NCI-H2081 (cell line): ENCODE data around the gene FOXE3.
"Not testable (repeated sequence)": the region's sequence is repeated elsewhere in the genome, so short reads cannot be mapped to it uniquely, and the experiment has no call there.

Experiments used
- DNase-seq, 2 experiments: peaks; one replicate each; lab custom pipeline; 2025; lab: John Stamatoyannopoulos, UW

Gene FOXE3

DNA sequence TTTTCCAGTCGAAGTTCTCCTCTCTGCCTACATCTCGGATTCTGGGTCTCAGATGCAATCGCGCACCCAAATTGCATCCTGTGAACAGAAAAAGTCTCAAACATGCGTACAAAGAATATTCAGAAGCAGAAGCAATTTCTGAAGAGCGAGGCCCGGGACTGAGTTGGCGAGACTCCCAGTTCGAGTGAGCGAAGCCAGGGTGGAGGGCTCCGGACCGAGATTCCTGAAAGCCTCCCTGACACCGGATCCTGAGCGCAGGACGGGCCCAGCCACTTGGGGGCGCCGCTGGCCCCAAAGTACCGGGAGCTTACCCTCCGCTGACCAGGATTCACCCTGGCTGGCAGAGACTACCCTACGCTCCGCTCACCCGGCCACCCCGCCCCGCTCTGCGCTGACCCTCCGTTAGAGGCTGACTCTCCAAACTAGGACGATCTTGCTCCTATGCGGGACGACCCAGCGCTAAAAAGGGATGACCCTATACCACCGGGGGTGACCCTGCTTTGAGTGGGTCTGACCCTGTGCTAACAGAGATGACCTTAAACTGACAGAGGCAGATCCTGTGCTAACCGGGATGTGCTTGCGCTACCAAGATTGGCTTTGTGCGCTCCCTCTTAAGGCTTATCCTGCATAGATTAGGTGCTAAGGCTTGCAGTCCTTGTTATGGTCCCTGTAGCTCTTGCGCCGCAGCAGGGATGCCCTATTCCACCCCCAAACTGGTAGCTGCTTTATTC, 33.9 kb downstream of the FOXE3 start:
- no peak for DNase-seq

DNA sequence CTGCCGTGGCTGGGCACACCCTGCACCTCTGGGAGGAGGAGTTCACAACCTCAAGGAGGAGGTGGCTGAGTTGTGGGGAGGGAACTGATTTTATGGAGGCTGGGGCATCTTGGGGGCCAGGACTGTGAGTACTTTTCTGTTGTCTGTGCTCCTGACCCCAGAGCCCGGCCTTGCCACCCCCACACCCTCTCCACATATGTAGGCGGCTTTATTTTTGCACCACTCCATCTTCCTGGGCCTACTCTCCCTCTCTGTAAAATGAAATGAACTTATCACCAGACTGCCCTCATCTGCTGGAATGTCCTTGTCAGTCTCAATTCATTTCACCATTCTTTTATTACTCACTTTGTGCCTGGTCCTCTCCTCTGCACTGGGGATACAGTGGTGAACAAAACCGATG, 34.5 kb downstream of the FOXE3 start:
- DNase-seq, result no peak

DNA sequence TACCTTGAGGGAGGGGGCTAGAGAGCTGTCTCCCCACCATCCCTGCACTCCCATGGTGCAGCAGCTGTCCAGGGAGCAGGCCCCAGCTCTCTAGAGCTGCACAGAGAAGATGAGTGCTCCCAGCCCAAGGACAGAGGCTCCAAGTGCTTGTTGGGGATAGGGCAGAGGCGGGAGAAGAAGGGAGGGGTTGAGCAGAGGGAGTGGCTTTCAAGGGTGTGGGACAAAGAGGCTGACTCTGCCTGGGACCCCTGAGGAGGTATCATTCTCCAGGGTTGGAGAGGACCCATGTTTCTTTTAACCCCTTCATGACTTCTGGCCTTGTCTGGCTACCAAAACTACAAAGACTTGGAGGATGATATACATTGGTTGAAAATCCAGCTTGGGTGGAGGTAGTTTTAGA, 36.3 kb downstream of the FOXE3 start:
- DNase-seq, result no peak

DNA sequence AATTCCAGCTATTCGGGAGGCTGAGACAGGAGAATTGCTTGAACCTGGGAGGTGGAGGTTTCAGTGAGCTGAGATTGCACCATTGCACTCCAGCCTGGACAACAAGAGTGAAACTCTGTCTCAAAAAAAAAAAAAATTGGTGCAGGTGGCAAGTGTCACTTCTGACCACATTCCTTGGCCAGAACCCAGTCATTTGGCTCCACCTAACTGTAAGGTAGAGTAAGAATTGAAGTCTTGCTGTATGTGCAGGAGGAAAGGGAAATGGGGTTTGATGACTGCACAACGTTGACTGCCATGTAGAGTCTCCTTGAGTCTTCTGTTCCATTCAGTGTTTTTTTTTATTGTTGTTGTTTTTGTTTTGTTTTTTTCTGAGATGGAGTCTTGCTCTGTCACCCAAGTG, 37.8 kb downstream of the FOXE3 start:
- not testable (repeated sequence) for DNase-seq

DNA sequence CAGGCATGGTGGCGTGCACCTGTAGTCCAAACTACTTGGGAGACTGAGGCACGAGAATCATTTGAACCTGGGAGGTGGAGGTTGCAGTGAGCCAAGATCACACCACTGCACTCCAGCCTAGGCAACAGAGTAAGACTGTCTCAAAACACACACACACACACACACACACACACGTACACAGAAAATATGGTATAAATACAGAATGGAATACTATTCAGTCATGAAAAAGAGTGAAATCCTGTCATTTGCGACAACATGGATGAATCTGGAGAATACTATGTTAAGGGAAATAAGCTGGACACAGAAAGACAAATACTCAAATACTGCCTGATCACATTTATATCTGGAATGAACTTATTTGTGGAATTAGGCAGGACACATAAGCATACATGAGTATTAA, 40.2 kb downstream of the FOXE3 start:
- DNase-seq, result no peak

DNA sequence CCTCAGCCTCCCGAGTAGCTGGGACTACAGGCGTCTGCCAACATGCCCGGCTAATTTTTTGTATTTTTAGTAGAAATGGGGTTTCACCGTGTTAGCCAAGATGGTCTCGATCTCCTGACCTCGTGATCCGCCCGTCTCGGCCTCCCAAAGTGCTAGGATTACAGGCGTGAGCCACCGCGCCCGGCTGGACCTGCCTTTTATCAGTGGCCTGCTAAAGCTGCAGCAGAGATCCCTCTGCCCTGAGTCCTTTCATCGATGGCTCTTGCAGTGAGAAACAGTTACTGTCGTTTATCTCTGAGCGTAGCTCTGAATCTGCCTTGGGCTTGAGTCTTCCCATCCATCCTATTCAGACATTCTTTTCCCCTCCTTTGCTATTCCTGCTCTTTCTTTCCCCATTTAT, 41.5 kb downstream of the FOXE3 start:
- DNase-seq, result not testable (repeated sequence)

DNA sequence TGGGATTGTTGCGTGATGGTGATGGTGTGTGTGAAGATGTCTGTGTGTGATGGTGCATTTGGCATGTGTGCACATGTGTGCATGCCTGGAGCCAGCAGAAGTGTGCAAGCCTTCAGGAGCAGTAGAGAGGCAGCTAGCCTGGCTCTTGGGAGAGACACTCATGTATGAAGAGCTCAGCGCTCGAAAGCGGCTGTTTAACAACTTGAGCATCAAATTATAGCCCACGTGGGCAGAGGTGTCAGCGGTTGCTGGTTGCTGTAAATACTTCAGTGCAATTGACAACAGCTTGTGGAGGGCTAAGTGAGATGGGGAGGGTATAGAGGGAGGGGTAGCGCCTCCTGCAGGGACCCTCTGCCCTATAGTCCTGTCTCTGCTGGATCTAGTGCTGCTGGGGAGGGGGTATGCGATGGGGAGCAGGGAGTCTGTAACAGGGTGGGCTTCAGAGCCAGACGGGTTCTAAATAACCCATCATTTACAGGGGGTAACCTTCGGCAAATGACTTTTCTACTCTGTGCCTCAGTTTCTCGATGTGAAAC, 43.2 kb downstream of the FOXE3 start:
- no peak for DNase-seq

DNA sequence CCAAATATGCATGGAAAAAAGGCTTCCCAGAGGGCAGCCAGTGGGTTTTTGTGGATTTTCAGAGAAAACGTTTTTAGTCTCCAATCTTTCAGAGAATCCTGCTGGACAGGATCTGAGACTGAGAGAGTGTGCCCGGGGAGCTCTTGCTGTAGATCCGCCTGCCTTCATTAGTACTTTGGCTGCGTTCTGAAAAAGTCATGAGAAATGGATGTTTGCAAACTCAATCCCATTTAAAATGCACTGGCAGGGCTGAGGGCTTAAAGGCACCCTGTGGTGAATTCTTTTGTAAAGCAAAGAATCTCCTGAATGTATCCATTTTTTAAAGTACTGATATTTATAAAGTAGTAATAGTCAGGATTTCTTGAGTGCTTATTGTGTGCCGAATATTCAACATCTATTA, 44.0 kb downstream of the FOXE3 start:
- no peak for DNase-seq

DNA sequence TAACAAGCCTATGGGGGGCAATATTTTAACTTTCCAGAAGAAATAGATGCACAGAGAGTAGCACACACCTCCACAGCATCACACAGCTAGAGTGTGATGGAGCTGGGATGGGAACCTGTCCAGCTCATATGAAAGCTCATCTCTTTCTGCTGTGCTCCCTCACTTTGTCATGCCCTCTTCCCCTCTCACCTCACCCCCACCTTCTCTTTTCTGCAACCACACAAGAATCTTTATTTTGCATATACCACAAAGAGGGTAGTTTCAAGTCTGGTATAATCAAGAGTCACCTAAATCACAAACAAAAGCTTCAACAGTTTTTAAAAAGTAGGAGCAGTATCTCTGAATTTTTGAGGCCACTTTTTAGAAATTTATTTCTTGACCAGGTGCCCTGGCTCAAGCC, 44.4 kb downstream of the FOXE3 start:
- DNase-seq, result no peak

DNA sequence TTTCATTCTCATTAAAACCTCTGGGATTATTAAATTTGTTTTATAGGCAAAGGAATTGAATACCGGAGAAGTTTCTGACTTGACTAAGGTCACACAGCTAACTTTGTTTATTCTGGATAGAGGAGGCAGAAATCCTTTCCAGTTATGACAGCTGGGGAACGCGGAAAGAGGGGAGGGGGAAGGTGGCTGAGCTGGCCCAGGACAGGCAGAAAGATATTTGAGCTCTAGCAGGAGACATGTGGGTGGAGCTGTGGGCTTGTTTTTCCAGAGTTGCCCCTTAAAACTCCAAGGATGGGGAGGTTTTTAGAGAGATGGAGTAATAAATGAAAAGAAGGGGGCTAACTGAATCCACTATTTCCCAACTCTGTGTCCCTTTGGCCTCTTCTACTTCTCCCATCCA, 49.5 kb downstream of the FOXE3 start:
- DNase-seq, result no peak
